Activated naive CD4-positive, alpha-beta T cell treated with anti-CD3 and anti-CD28 coated beads, Interleukin-2, amount 50 U/mL, for 16 hours (primary cell): ENCODE results near the gene KCNAB2.
"Not testable (repeated sequence)": the region's sequence is repeated elsewhere in the genome, so short reads cannot be mapped to it uniquely, and the experiment has no call there.

ENCODE experiments used
- DNase-seq: peaks from one replicate; pipeline ENCODE4 v3.0.0-alpha.2; 2020

KCNAB2 gene

GRCh38 chr1:6062670-6063069, 17.0 kb downstream of the KCNAB2 start:
- DNase-seq = no peak

GRCh38 chr1:6063532-6064053, 17.9 kb downstream of the KCNAB2 start:
- not testable (repeated sequence) for DNase-seq

- no peak for DNase-seq
Observed at GRCh38 chr1:6065093-6065858, 19.6 kb downstream of the KCNAB2 start.

GRCh38 chr1:6066680-6067079, 21.0 kb downstream of the KCNAB2 start:
- DNase-seq = no peak

DNA sequence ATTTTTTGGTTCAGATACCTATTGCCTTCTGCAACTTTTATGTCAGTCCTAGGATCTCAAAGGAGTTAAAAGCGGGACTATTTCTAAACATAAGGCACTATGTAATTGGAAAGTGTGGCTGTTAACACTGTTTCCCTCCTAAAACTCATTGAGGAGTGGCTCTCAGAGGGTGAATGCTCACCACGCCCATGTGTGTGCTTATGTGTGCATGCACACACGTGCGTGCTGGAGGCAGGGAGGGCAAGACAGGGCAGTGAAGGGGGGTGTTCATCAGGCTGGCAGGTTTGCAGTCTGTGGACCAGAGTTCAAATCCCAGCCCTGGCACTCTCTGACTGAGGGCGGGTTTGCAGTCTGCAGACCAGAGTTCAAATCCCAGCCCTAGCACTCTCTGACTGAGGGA, 22.4 kb downstream of the KCNAB2 start:
- no peak for DNase-seq

- DNase-seq = no peak
Observed at GRCh38 chr1:6068932-6069331, 23.2 kb downstream of the KCNAB2 start.

DNA sequence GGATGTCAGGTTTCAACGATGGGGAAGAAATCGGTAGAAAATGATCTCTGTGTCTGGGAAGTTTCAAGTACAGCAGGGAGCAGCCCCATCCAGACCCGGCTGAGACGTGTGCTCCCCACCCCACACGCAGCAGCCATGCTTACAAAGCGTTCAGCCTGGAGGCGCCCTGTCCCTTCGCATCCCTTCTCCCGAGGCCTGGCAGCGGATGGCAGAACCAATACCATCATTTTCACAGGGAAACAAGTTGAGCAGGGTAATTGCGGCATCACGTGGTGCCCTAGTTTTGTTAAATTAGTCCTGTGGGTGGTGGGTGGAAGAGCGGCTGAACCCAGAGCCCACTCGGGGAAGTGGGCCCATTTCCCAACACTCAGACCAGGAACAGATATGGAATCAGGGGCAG, 23.9 kb downstream of the KCNAB2 start:
- DNase-seq = no peak

DNA sequence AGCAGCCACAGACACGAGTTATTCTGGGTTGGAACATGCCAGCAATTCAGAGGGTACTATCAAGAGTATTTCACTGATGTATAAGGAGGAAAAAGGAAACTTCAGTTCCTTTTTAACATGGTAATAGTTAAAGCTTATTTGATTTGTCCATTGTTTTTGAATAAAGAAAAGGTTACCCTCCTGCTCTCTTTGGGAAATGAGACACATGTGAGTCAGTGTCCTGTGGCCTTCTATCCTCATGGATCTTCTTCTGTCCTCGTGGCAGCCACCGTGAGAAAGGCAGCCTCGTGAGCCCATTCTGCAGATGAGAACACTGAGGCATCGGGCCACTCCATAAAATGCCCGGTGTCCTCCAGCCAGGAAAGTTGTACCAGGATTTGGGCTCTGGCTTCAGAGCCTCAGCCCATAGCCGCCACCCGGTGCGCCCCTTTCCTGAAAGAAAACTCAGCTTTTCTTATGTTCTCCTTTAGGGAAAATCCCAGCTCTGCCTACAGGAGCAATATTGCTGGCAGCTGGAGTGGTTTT, 24.8 kb downstream of the KCNAB2 start:
- DNase-seq = no peak

GRCh38 chr1:6071219-6071618, 25.5 kb downstream of the KCNAB2 start:
- DNase-seq = no peak

GRCh38 chr1:6072774-6073479, 27.2 kb downstream of the KCNAB2 start:
- no peak for DNase-seq

GRCh38 chr1:6073480-6074053, 27.9 kb downstream of the KCNAB2 start:
- DNase-seq = no peak

- no peak for DNase-seq
Observed at GRCh38 chr1:6074192-6074901, 28.7 kb downstream of the KCNAB2 start.

DNA sequence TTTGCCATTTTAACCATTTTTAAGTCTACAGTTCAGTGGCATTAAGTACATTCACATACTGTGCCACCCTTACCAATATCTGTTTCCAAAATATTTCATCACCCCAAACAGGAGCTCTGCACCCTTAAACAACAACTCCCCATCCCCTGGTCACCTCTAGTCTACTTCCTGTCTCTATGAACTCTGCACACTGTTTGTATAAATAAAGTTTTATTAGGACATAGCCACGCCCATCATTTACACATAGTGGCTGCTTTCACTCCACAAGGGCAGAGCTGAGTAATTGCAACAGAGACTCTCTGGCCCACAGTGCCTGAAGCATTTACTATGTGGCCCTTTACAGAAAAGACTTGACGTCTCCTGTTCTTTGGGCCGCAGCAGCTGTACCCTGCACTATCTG, 30.1 kb downstream of the KCNAB2 start:
- no peak for DNase-seq

DNA sequence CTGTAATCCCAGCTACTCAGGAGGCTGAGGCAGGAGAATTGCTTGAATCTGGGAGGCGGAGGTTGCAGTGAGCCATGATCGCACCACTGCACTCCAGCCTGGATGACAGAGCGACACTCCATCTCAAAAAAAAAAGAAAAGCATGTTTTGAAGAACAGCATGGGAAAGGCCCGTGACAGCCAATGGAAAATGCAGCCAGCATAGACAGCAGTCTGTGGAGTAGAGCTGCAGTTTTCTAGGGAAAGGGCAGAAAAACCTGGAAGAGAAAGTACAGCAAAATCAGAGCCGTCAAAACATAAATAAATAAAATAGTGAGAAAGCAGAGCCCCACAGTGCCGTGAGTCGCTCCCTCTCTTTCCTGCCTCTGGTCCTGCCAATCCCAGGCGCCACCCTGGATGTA, 31.4 kb downstream of the KCNAB2 start:
- not testable (repeated sequence) for DNase-seq

DNA sequence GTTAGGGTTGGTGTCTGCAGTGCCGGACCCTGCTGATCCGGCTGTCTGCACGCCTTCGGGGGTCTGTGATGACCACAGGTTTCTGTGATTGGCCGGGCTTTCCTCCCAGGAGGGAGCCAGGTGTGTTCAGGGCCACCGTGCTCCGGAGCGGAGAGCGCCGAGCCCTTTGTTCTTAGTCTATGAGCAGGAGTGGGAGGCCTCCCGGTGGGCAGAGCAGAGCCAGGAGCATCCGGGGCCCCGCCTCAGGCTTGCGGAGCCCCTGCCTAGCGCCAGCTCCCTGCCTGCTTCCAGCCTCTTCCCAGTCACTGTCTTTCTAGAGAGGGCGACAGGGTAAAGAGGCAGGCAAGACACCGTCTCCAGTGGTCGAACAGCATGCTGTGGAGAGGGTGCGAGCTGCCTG, 31.8 kb downstream of the KCNAB2 start:
- no peak for DNase-seq

DNA sequence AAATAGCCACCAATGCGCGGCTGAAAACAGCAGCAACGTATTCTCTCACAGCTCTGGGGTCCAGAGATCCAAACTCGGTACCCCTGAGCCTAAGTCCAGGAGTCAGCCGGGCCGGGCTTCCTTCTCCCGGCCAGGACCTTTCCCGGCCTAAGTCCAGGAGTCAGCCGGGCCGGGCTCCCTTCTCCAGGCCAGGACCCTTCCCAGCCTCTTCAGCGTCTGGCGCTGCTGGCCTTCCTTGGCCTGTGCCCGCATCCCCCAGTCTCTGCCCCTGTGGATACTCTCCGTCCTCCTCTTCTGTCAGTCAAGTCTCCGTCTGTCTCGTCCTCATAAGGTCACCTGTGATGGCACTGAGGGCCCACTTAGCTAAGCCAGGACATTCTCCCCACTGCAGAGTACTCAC, 32.2 kb downstream of the KCNAB2 start:
- DNase-seq = no peak

DNA sequence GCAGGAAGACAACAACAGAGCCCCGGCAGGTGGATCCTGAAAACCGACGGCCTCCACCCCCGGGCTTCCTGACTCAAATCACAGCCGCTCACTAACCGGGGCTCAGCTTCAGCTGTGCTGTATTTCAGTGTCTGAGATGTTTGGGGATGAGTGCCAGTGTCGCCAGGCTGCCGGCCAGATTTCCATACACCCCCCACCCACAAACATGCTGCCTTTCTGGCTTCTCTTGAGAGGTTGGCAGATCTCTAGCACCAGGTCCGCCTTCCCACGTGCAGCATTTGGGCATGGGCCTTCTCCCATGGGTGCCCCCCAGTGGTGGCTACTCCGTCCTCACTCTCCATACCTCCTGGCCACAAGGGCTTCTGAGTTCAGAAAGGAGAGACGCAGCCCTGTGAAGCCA, 34.8 kb downstream of the KCNAB2 start:
- no peak for DNase-seq

- DNase-seq = no peak
Observed at GRCh38 chr1:6081901-6082300, 36.2 kb downstream of the KCNAB2 start.

DNA sequence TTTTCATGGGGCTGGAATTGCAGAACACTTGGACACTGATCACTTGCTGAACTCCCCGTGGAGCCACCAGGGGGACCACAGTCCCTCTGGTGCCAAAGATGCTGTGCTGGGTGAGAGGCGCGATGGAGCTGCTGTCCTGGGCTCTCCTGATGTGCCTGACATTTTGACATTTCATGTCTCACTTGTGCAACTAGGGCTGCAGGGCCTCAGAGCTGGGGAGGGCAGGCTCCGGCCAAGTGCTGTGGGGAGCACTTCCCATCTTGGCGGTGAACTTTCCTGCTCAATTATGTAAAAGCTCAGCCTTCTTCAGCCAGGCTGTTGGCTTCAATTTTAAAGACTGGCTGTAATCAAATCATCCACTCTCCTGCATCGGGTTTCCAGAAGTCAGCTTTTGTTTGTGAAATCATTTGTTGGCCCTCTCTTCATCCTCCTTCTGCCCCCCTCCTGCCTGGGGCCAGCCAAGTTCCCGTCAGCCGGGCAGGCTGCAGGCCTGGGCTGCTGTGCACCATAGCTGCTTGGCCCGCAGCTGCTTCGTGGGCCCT, 36.8 kb downstream of the KCNAB2 start:
- no peak for DNase-seq

DNA sequence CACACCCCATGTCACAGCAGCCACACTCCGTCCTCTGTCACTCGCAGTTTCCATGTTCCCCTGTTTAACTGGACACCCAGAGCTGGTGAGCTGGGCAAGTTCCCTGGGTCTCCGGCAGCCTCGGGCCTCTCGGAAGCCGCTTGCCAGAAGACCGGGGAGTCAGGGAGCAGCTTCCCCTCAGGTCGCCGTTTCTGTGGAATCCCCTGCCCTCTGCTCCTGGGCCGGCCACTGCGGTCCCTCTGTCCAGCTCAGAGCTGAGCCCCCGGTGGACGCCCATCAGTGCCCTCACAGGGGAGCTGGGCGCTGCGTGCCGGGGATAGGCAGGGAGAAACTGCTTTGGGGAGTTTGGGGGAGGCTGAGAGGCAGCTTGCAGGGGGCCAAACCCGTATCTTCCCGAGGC, 37.7 kb downstream of the KCNAB2 start:
- DNase-seq = no peak

DNA sequence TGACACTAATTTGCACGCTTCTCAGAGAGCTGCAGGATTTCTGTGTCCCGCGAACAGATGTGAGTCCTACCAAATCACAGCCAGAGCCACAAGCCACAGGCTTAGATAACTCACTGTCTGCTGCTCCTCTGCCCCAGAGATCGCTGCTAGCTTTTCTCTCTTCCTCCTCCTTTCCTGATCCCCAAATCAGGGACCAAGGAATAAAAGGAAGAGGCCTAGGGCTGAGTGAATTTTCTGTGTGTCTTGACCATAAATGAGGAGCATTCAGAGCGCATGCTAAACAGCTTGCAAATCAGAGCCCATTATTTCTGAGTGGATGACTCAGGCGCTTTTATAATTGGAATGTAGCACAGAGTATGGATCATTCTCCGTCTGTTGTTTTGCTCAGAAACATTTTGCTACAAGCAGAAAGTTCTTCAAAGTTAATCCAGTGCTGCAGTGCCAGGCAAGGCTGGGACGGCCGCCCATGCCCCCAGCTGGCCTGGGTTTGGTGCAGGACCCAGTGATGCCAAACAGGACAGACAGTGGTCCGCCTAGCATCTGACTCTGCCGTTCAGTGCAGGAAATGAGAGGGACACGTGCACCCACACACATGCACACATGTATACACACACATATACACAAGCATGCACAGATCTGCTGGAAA, 38.2 kb downstream of the KCNAB2 start:
- no peak for DNase-seq

GRCh38 chr1:6084781-6085495, 39.2 kb downstream of the KCNAB2 start:
- no peak for DNase-seq
